ENCODE data around the gene RBM45.

DNA sequence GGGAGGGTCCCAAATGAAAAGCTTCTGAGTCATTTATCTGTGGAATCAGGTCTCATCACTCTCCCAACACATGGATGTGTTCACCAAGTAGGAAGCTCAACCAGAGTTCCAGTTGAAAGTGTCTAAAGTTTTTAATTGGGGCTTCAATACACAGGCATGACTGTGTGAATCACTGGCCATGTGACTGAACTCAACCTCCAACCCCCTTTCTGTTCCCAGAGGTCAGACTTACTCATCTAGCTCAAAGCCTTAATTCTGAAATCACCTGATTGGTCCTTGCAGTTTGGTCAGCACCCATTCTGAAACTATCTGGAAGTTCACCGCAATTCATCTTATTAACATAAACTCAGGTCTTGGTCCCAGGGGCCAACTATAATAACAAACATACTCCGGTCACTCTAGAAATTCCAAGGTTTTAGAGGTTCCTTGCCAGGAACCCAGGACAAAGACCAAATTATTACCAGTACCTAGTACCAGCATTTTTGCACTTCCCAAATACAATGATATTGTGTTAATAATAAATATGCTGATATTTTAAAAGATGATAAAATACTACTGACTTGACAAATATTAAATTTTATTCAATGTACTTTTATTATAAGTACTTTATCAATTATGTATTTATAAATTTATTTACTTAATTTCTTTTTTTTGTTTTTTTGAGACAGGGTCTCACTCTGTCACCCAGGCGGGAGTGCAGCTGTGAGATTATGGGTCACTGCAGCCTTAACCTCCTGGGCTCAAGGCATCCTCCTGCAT is 10.7 kb upstream of the RBM45 start:
- TF ChIP-seq POLR2A (IDR thresholded peaks at IDR 0.05), result no peak
- TF ChIP-seq, protein P1, sequence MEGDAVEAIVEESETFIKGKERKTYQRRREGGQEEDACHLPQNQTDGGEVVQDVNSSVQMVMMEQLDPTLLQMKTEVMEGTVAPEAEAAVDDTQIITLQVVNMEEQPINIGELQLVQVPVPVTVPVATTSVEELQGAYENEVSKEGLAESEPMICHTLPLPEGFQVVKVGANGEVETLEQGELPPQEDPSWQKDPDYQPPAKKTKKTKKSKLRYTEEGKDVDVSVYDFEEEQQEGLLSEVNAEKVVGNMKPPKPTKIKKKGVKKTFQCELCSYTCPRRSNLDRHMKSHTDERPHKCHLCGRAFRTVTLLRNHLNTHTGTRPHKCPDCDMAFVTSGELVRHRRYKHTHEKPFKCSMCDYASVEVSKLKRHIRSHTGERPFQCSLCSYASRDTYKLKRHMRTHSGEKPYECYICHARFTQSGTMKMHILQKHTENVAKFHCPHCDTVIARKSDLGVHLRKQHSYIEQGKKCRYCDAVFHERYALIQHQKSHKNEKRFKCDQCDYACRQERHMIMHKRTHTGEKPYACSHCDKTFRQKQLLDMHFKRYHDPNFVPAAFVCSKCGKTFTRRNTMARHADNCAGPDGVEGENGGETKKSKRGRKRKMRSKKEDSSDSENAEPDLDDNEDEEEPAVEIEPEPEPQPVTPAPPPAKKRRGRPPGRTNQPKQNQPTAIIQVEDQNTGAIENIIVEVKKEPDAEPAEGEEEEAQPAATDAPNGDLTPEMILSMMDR (IDR thresholded peaks at IDR 0.05), result no peak
